ENCODE results near the gene GPAT3.

Gene GPAT3

GRCh38 chr4:83548151-83548905, 12.4 kb downstream of the GPAT3 start (continued):
- TF ChIP-seq ZBTB10 (tag by site-specific recombination; IDR thresholded peaks at IDR 0.05) (no peak), ZNF664 (tag by site-specific recombination; IDR thresholded peaks at IDR 0.05) (no peak), ZNF132 (tag by site-specific recombination; IDR thresholded peaks at IDR 0.05; ENCODE audit: borderline replicate concordance) (no peak), HOXD13 (CRISPR knock-in tag; IDR thresholded peaks at IDR 0.05; ENCODE audit: borderline replicate concordance) (no peak), ZBTB21 (tag by site-specific recombination; IDR thresholded peaks at IDR 0.05) (no peak), ZNF175 (tag by site-specific recombination; IDR thresholded peaks at IDR 0.05) (no peak), KLF1 (tag by site-specific recombination; IDR thresholded peaks at IDR 0.05) (no peak; the same call in 1 of the 2 replicates), TRIM28 (IDR thresholded peaks at IDR 0.05; ENCODE audit: borderline replicate concordance, low read length) (peak; percentile 17; the same call in 1 of the 2 replicates), ZNF677 (tag by site-specific recombination; IDR thresholded peaks at IDR 0.05) (no peak), ZNF792 (tag by site-specific recombination; IDR thresholded peaks at IDR 0.05) (no peak), ZNF488 (tag by site-specific recombination; IDR thresholded peaks at IDR 0.05) (no peak), ZNF571 (tag by site-specific recombination; IDR thresholded peaks at IDR 0.05) (no peak), ZSCAN18 (tag by site-specific recombination; IDR thresholded peaks at IDR 0.05) (no peak), TSHZ1 (tag by site-specific recombination; IDR thresholded peaks at IDR 0.05; ENCODE audit: borderline replicate concordance) (peak; percentile 50; the same call in 1 of the 2 replicates), ZNF776 (tag by site-specific recombination; IDR thresholded peaks at IDR 0.05; ENCODE audit: borderline replicate concordance) (no peak), ZNF114 (tag by site-specific recombination; IDR thresholded peaks at IDR 0.05) (no peak), KLF16 (tag by site-specific recombination; IDR thresholded peaks at IDR 0.05) (no peak), ZBTB7A (tag by site-specific recombination; IDR thresholded peaks at IDR 0.05; ENCODE audit: low read depth) (no peak), ZNF747 (tag by site-specific recombination; IDR thresholded peaks at IDR 0.05) (no peak), REPIN1 (tag by site-specific recombination; IDR thresholded peaks at IDR 0.05; ENCODE audit: low read depth) (no peak), ZNF626 (tag by site-specific recombination; IDR thresholded peaks at IDR 0.05) (no peak), MEIS1 (CRISPR knock-in tag; IDR thresholded peaks at IDR 0.05; ENCODE audit: borderline replicate concordance) (no peak), ZNF391 (tag by site-specific recombination; IDR thresholded peaks at IDR 0.05; ENCODE audit: borderline replicate concordance, low read depth) (no peak), SCRT2 (tag by site-specific recombination; IDR thresholded peaks at IDR 0.05) (no peak), ZNF785 (tag by site-specific recombination; IDR thresholded peaks at IDR 0.05) (no peak)
- TF ChIP-seq, protein P1, sequence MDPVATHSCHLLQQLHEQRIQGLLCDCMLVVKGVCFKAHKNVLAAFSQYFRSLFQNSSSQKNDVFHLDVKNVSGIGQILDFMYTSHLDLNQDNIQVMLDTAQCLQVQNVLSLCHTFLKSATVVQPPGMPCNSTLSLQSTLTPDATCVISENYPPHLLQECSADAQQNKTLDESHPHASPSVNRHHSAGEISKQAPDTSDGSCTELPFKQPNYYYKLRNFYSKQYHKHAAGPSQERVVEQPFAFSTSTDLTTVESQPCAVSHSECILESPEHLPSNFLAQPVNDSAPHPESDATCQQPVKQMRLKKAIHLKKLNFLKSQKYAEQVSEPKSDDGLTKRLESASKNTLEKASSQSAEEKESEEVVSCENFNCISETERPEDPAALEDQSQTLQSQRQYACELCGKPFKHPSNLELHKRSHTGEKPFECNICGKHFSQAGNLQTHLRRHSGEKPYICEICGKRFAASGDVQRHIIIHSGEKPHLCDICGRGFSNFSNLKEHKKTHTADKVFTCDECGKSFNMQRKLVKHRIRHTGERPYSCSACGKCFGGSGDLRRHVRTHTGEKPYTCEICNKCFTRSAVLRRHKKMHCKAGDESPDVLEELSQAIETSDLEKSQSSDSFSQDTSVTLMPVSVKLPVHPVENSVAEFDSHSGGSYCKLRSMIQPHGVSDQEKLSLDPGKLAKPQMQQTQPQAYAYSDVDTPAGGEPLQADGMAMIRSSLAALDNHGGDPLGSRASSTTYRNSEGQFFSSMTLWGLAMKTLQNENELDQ (tag by site-specific recombination; IDR thresholded peaks at IDR 0.05; ENCODE audit: low read depth): no peak
- TF ChIP-seq, protein P2, sequence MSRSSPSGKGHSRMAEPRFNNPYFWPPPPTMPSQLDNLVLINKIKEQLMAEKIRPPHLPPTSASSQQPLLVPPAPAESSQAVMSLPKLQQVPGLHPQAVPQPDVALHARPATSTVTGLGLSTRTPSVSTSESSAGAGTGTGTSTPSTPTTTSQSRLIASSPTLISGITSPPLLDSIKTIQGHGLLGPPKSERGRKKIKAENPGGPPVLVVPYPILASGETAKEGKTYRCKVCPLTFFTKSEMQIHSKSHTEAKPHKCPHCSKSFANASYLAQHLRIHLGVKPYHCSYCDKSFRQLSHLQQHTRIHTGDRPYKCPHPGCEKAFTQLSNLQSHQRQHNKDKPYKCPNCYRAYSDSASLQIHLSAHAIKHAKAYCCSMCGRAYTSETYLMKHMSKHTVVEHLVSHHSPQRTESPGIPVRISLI (tag by site-specific recombination; IDR thresholded peaks at IDR 0.05): no peak
